OCI-LY3 (cell line): Measurements from ENCODE around the gene HDGFL2.

Experiments used
- H2AFZ ChIP-seq: fragments of 200-600, 300-600 bp; shearing (Covaris generic); 2 replicates; pipeline ENCODE4 v1.6.0; 2014; ENCODE audit warnings: antibody characterized with exemption, low read depth, low read length
- H3K27ac ChIP-seq: fragments of 200-600, 300-600 bp; sonication (generic); 2 replicates; pipeline ENCODE4 v1.5.1; 2014; ENCODE audit warnings: mild to moderate bottlenecking, low read length, moderate library complexity, mixed read lengths
- H3K27me3 ChIP-seq: fragments of 200-600, 300-600 bp; sonication (generic); 2 replicates; pipeline ENCODE4 v1.6.1; 2014; ENCODE audit warnings: low read depth, low read length, mixed read lengths
- H3K36me3 ChIP-seq: fragments of 200-600, 300-600 bp; sonication (generic); replicated peaks from 2 replicates; pipeline ENCODE3; 2014; ENCODE audit warnings: low read depth, low read length, mixed read lengths
- H3K4me1 ChIP-seq: fragments of 300-600, 200-600 bp; sonication (generic); 2 replicates; pipeline ENCODE4 v1.6.1; 2014; ENCODE audit warnings: low read length, mixed read lengths
- H3K4me2 ChIP-seq: fragments of 200-600, 300-600 bp; sonication (generic); 2 replicates; pipeline ENCODE4 v1.6.1; 2014; ENCODE audit warnings: low read length, mixed read lengths
- H3K4me3 ChIP-seq: fragments of 300-600, 200-600 bp; sonication (generic); 2 replicates; pipeline ENCODE4 v1.5.1; 2014; ENCODE audit warnings: antibody characterized with exemption, mild to moderate bottlenecking, low read length, moderate library complexity
- H3K79me2 ChIP-seq: fragments of 300-600, 200-600 bp; shearing (Covaris generic); 2 replicates; pipeline ENCODE4 v1.6.1; 2014; ENCODE audit warnings: mild to moderate bottlenecking, low read length, mixed read lengths
- H3K9ac ChIP-seq: fragments of 300-600, 200-600 bp; shearing (Covaris generic); 2 replicates; pipeline ENCODE4 v1.6.0; 2014; ENCODE audit warnings: mild to moderate bottlenecking, low read length, moderate library complexity
- H3K9me3 ChIP-seq: fragments of 200-600, 300-600 bp; shearing (Covaris generic); 2 replicates; pipeline ENCODE4 v1.6.1; 2014; ENCODE audit warnings: low read length, mixed read lengths; ENCODE audit not compliant: insufficient read depth
- H4K20me1 ChIP-seq: fragments of 200-600, 300-600 bp; sonication (generic); 2 replicates; pipeline ENCODE4 v1.6.1; 2016; ENCODE audit warnings: low read length, mixed read lengths; ENCODE audit not compliant: insufficient read depth
- EZH2phosphoT487 ChIP-seq: fragments of 200-600 bp; shearing (Covaris generic); IDR thresholded peaks from 2 replicates; pipeline ENCODE4 v1.6.1; 2018; ENCODE audit warnings: antibody characterized with exemption, mixed run types, low read depth
- TF ChIP-seq, protein P1 (sequence below): fragments of 200-600, 300-600 bp; sonication (generic); IDR thresholded peaks from 2 replicates; pipeline ENCODE4 v1.5.1; 2014; ENCODE audit warnings: antibody characterized with exemption, low read length, low read depth

The HDGFL2 gene

DNA sequence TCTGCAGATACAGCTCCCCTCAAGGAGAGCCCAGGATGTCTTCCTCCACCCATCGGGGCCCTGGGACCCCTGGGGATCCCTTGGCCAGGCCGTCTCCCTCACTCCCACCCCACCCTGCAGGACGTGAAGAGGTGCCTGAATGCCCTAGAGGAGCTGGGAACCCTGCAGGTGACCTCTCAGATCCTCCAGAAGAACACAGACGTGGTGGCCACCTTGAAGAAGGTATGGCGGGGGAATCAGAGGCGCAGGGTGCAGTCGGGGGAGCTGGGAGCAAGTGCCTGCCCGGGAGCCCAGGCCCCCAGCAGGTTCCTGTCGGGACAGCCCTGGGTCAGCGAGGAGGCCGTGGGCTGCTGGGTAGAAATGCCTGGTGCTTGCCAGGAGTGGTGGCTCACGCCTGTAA, 26.6 kb downstream of the HDGFL2 start:
- H3K4me3 ChIP-seq, result no peak overlapping the region
- no peak overlapping the region for H3K4me2 ChIP-seq
- no peaks in the 10 kb centered on the region for H4K20me1 ChIP-seq
- H3K4me1 ChIP-seq, result no peaks in the 10 kb centered on the region
- H3K79me2 ChIP-seq, result no peaks in the 10 kb centered on the region
- no peak overlapping the region for H3K27ac ChIP-seq
- no peak overlapping the region for H3K9ac ChIP-seq
- no peaks in the 10 kb centered on the region for H3K27me3 ChIP-seq
- TF ChIP-seq, protein P1, sequence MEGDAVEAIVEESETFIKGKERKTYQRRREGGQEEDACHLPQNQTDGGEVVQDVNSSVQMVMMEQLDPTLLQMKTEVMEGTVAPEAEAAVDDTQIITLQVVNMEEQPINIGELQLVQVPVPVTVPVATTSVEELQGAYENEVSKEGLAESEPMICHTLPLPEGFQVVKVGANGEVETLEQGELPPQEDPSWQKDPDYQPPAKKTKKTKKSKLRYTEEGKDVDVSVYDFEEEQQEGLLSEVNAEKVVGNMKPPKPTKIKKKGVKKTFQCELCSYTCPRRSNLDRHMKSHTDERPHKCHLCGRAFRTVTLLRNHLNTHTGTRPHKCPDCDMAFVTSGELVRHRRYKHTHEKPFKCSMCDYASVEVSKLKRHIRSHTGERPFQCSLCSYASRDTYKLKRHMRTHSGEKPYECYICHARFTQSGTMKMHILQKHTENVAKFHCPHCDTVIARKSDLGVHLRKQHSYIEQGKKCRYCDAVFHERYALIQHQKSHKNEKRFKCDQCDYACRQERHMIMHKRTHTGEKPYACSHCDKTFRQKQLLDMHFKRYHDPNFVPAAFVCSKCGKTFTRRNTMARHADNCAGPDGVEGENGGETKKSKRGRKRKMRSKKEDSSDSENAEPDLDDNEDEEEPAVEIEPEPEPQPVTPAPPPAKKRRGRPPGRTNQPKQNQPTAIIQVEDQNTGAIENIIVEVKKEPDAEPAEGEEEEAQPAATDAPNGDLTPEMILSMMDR, result no peak
- TF ChIP-seq EZH2phosphoT487, result no peak
- H2AFZ ChIP-seq, result no peak overlapping the region
- H3K9me3 ChIP-seq, result no peaks in the 10 kb centered on the region
- H3K36me3 ChIP-seq, result peaks cover 33% of the 10 kb centered on the region

DNA sequence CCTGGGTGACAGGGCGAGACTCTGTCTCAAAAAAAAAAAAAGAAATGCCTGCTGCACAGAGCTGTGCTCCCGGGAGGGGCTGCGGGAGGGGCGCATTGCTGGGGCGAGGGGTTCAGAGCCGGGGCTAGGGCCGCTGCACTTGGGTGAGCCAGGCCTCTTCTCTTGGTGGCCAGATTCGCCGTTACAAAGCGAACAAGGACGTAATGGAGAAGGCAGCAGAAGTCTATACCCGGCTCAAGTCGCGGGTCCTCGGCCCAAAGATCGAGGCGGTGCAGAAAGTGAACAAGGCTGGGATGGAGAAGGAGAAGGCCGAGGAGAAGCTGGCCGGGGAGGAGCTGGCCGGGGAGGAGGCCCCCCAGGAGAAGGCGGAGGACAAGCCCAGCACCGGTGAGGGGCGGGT, 27.2 kb downstream of the HDGFL2 start:
- H3K36me3 ChIP-seq, result peaks cover 29% of the 10 kb centered on the region

DNA sequence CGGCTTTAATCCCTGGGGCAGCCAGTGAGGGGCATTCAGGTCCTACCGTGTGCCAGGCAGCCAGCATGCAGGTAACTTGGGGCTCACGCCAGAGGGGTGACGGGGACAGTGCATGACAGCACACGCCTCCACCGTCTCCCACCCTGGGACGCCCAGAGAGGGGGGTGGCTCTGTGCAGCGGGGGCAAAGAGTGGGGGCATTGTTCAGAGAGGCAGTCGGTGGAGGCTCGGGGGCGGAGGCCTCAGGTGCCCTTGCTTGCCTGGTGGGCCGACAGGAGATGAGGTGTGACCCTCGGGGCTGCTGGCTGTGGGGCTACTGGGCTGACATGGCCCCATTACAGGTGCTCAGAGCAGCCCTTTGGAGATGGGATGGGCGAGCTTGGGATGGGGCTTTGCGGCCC, 27.8 kb downstream of the HDGFL2 start:
- Histone ChIP-seq H3K9ac (no peak overlapping the region), H3K79me2 (no peaks in the 10 kb centered on the region), H3K9me3 (no peaks in the 10 kb centered on the region), H3K4me3 (no peak overlapping the region), H3K27ac (no peak overlapping the region), H2AFZ (no peak overlapping the region), H3K4me1 (no peaks in the 10 kb centered on the region), H3K27me3 (no peaks in the 10 kb centered on the region), H4K20me1 (no peaks in the 10 kb centered on the region), H3K36me3 (peaks cover 28% of the 10 kb centered on the region), H3K4me2 (no peak overlapping the region)
- TF ChIP-seq EZH2phosphoT487, result no peak
- TF ChIP-seq, protein P1, result no peak

More for the DNA sequence above, 27.2 kb downstream of the HDGFL2 start:
- Histone ChIP-seq H3K79me2 (no peaks in the 10 kb centered on the region), H3K4me3 (no peak overlapping the region), H4K20me1 (no peaks in the 10 kb centered on the region), H3K27me3 (no peaks in the 10 kb centered on the region), H3K9ac (no peak overlapping the region), H2AFZ (no peak overlapping the region), H3K4me2 (no peak overlapping the region), H3K27ac (no peak overlapping the region), H3K9me3 (no peaks in the 10 kb centered on the region), H3K4me1 (no peaks in the 10 kb centered on the region)
- TF ChIP-seq, protein P1, result no peak
- no peak for TF ChIP-seq EZH2phosphoT487

DNA sequence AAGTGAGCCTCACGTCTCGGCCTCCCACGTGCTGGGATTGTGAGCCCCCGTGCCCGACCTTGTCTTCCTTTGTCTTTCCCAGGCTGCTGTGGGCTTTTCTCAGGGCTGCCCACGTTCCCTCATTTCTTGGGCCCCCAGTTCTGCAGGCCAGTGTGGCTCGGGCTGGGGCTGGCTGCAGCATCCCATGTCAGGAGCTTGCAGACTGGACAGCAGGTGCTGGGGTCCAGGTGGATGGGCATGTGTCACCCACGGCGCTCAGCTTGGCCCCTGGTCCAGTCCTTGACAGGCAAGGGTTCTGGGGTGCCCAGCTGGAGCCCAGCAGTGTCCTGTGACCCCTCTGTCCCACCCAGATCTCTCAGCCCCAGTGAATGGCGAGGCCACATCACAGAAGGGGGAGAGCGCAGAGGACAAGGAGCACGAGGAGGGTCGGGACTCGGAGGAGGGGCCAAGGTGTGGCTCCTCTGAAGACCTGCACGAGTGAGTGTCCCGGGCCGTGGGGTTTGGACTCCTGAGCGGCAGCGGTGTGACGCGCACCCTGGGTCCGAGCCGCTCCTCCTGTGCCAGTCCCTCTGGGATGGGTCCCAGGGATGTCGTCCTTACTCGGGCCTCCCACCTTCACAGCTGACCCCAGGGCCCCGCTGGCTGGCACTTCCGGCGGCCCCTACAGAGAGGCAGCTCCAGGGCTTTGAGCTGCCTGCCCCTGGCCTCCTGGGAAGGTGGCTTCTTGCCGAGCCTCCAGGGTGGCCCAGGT, 28.9 kb downstream of the HDGFL2 start:
- H3K27me3 ChIP-seq, result no peaks in the 10 kb centered on the region
- no peak overlapping the region for H3K9ac ChIP-seq
- no peaks in the 10 kb centered on the region for H3K79me2 ChIP-seq
- H3K4me2 ChIP-seq, result no peak overlapping the region
- H3K4me1 ChIP-seq, result no peaks in the 10 kb centered on the region
- no peaks in the 10 kb centered on the region for H4K20me1 ChIP-seq
- no peak overlapping the region for H3K27ac ChIP-seq
- no peaks in the 10 kb centered on the region for H3K9me3 ChIP-seq
- no peak overlapping the region for H3K4me3 ChIP-seq
- no peak overlapping the region for H2AFZ ChIP-seq
- no peak for TF ChIP-seq EZH2phosphoT487
- TF ChIP-seq, protein P1, result no peak
- peaks cover 30% of the 10 kb centered on the region for H3K36me3 ChIP-seq
